Left lung (tissue), 10 donors: Measurements from ENCODE around the gene CEP192. TPM values are rescaled to one million over a fixed set of nuclear protein-coding genes. Genes with fewer than 3 reads are reported as not detected.

Experiments
- ATAC-seq: fragments of 200-7000 bp; cut with Tn5 transposase; one replicate; pipeline ENCODE4 v1.9.1; 2020; ENCODE audit warnings: moderate library complexity
- DNase-seq, 4 donors: peaks; one replicate each; pipeline ENCODE4 v3.0.0-alpha.2; 2013 to 2020
- H3K27ac ChIP-seq, 2 donors: fragments of 200-600 bp; sonication (generic) in 1 of 2; one replicate each; pipeline versions ENCODE4 v1.5.0 to v1.8.0; 2020 to 2021
- H3K27me3 ChIP-seq, 2 donors: fragments of 200-600 bp; sonication (generic) in 1 of 2; one replicate each; pipeline versions ENCODE4 v1.5.0 to v1.8.0; 2020 to 2021
- H3K36me3 ChIP-seq, 2 donors: fragments of 200-600 bp; sonication (generic) in 1 of 2; one replicate each; pipeline versions ENCODE4 v1.5.0 to v1.8.0; 2020 to 2021
- H3K4me1 ChIP-seq, 2 donors: fragments of 200-600 bp; one replicate each; pipeline ENCODE4 v1.8.0; 2021
- H3K4me3 ChIP-seq, 2 donors: fragments of 200-600 bp; sonication (generic) in 1 of 2; one replicate each; pipeline versions ENCODE4 v1.5.0 to v1.8.0; 2020 to 2021; ENCODE audit warnings: mild to moderate bottlenecking in 1 of 2
- H3K9me3 ChIP-seq, 2 donors: fragments of 200-600 bp; sonication (generic) in 1 of 2; one replicate each; pipeline versions ENCODE4 v1.5.0 to v1.8.0; 2020 to 2021
- intact Hi-C, 2 donors: fragments of 100-400 bp; cut with DNase I; formaldehyde crosslinking; loops; one replicate each; pipeline versions ENCODE4 v1.11.2 to v1.14.2; 2022
- polyA plus RNA-seq, 6 donors: library from polyadenylated mRNA; unstranded; fragments of 120-200 nt; gene quantifications; one replicate each; pipeline ENCODE4 v1.2.1, GENCODE V29; 2013; ENCODE audit not compliant: insufficient read length in 6 of 6
- total RNA-seq, 2 donors: library from RNA; stranded (reverse); fragmentation: NEBNext Ultra II Directional; extraction: Animal tissue kit (Norgen Biotek cat#: 25700); gene quantifications; one replicate each; pipeline ENCODE4 v1.2.1, GENCODE V29; 2021
- TF ChIP-seq, protein P1 (sequence below), 2 donors: fragments of 200-600 bp; sonication (generic) in 1 of 2; IDR thresholded peaks; one replicate each; pipeline versions ENCODE4 v1.5.0 to v1.8.0; 2021; ENCODE audit warnings: antibody characterized with exemption in 2 of 2
- donor health status: DM: no; HTN: yes; CAD: no.
- donor health status: DM: no; HTN: no; CAD: no.

Gene CEP192
- total and polyA plus RNA-seq, 8 donors: 22.0 to 57.5 (median 45.7) TPM

DNA sequence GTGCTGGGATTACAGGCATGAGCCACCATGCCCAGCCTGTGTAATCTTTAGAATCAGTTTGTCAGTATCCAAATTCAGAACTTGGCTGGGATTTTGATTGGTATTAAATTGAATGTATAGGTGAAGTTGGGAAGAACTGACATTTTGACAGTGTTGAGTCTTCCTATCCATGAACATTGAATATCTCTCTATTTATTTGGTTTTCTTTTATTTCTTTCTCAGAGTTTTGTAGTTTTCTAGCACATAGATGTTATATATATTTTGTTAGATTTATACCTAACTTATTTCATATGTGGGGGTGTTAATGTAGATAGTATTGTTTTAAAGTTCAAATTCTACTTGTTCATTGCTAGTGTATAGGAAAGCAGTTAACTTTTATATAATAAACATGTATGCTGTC is 31.5 kb downstream of the CEP192 start:
- Histone ChIP-seq H3K36me3 (peaks cover 0 to 74% of the 10 kb centered on the region in 2 donors), H3K27me3 (no peaks in the 10 kb centered on the region), H3K4me3 (no peak overlapping the region), H3K27ac (no peak overlapping the region), H3K4me1 (no peaks in the 10 kb centered on the region), H3K9me3 (peaks cover 0 to 6% of the 10 kb centered on the region in 2 donors)
- intact Hi-C loops: no loop called here
- no peak for ATAC-seq
- no peak for DNase-seq
- TF ChIP-seq, protein P1, sequence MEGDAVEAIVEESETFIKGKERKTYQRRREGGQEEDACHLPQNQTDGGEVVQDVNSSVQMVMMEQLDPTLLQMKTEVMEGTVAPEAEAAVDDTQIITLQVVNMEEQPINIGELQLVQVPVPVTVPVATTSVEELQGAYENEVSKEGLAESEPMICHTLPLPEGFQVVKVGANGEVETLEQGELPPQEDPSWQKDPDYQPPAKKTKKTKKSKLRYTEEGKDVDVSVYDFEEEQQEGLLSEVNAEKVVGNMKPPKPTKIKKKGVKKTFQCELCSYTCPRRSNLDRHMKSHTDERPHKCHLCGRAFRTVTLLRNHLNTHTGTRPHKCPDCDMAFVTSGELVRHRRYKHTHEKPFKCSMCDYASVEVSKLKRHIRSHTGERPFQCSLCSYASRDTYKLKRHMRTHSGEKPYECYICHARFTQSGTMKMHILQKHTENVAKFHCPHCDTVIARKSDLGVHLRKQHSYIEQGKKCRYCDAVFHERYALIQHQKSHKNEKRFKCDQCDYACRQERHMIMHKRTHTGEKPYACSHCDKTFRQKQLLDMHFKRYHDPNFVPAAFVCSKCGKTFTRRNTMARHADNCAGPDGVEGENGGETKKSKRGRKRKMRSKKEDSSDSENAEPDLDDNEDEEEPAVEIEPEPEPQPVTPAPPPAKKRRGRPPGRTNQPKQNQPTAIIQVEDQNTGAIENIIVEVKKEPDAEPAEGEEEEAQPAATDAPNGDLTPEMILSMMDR (IDR thresholded peaks at IDR 0.05): no peak

DNA sequence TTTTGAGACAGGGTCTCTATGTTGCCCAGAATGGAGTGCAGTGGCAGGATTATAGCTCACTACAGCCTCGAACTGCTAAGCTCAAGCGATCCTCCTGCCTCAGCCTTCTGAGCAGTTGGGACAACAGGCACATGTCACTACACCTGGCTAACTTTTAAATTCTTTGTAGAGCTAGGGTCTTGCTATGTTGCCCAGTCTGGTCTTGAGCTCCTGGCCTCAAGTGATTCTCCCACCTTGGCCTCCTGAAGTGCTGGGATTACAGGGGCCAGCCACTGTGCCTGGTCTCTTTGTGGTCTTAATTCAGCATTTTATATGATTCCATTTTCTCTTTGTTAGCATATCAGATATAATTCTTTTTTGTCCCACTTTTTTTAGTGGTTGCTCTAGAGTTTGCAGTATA is 34.1 kb downstream of the CEP192 start:
- H3K4me3 ChIP-seq: no peak overlapping the region
- peaks cover 0 to 74% of the 10 kb centered on the region in 2 donors for H3K36me3 ChIP-seq
- no peak for DNase-seq
- intact Hi-C loops: no loop called here
- no peak for ATAC-seq
- no peak overlapping the region for H3K27ac ChIP-seq
- TF ChIP-seq, protein P1 (IDR thresholded peaks at IDR 0.05): no peak
- no peaks in the 10 kb centered on the region for H3K27me3 ChIP-seq
- H3K9me3 ChIP-seq: peaks cover 0 to 6% of the 10 kb centered on the region in 2 donors
- H3K4me1 ChIP-seq: no peaks in the 10 kb centered on the region

DNA sequence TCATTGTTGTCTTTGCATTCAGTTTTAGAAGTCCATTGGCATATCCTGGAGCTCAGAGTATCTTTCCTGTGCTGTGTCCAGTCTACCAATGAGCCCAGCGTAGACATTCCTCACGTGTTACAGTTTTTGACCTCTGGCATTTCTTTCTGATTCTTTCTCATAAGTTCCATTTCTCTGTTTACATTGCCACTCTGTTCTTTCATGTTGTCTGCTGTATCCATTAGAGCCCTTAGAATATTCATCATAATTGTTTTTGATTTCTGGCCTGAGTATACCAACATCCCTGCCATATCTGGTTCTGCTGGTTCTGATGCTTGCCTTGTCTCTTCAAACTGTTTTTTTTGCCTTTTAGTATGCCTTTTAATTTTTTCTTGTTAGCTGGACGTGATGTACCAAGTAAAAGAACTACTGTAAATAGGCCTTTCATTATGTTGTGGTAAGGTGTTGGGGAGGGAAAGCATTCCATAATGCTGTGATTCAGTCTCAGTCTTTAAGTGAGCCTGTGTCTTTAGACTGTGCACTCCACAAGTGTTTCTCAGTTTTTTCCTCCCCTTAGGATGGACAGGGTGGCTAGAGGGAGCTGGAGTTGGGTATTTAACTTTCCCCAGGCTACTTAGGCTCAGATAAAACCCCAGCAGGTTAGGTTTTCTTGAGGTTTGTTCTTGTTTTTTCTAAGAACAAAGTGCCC is 35.6 kb downstream of the CEP192 start:
- TF ChIP-seq, protein P1 (IDR thresholded peaks at IDR 0.05): no peak

DNA sequence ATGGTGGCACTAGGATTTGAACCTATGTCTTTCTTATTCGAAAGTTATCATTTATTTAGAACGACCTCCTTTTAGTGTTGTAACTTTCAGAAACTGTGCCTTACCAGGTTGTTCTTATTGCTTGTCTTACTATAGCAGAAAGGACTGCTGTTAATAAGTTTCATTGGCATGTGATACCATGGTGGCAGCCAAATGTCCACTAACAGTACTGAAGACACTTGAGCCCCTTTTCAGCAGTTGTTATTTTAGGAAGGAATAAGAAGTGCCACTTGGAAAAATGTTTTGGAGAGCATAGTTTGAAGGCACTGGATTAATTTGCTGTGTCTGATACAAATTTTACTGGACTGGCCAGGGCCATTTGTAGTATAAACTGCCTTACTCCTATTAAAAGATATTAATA is 37.7 kb downstream of the CEP192 start:
- no peaks in the 10 kb centered on the region for H3K9me3 ChIP-seq
- ATAC-seq: no peak
- H3K4me1 ChIP-seq: no peaks in the 10 kb centered on the region
- H3K36me3 ChIP-seq: peaks cover 0 to 85% of the 10 kb centered on the region in 2 donors
- no peaks in the 10 kb centered on the region for H3K27me3 ChIP-seq
- TF ChIP-seq, protein P1 (IDR thresholded peaks at IDR 0.05): no peak
- H3K4me3 ChIP-seq: no peak overlapping the region
- intact Hi-C loops: no loop called here
- H3K27ac ChIP-seq: no peak overlapping the region
- DNase-seq: no peak

More for the DNA sequence above, 35.6 kb downstream of the CEP192 start:
- DNase-seq (no peak), ATAC-seq (no peak)
- intact Hi-C loops: no loop called here
- Histone ChIP-seq H3K4me3 (no peak overlapping the region), H3K4me1 (no peaks in the 10 kb centered on the region), H3K27ac (no peak overlapping the region), H3K36me3 (peaks cover 0 to 83% of the 10 kb centered on the region in 2 donors), H3K27me3 (no peaks in the 10 kb centered on the region), H3K9me3 (peaks cover 0 to 6% of the 10 kb centered on the region in 2 donors)

DNA sequence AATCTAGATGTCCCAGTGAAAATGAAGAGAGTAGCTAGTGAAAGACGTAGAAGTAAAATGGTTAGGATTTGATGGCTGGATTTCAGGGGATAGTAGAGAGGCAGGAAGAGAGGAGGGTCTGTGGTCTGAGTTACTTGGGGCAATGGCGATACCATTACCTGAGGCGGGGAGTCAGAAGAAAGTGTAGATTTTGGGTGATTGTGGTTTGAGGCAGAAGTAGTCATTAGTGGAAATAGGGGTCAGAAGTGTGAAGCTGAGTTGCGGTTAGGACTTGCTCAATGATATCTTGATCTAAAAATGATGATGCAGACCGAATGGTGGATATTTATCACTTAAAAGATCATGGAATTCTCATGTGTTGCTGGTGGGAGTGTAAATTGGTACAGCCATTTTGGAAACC is 41.0 kb downstream of the CEP192 start:
- TF ChIP-seq, protein P1 (IDR thresholded peaks at IDR 0.05): no peak
- H3K36me3 ChIP-seq: peaks cover 0 to 82% of the 10 kb centered on the region in 2 donors

More for the DNA sequence above, 41.0 kb downstream of the CEP192 start:
- intact Hi-C loops: no loop called here
- H3K27ac ChIP-seq: no peak overlapping the region
- no peak for ATAC-seq
- no peak overlapping the region for H3K4me3 ChIP-seq
- no peak for DNase-seq
- no peaks in the 10 kb centered on the region for H3K4me1 ChIP-seq
- no peaks in the 10 kb centered on the region for H3K9me3 ChIP-seq
- no peaks in the 10 kb centered on the region for H3K27me3 ChIP-seq
